Panc1 (cell line): ENCODE measurements around the gene FGD5. TPM values are rescaled to one million over a fixed set of nuclear protein-coding genes. Genes with fewer than 3 reads are reported as not detected.

ENCODE experiments used
- ATAC-seq: fragments of 200-7000 bp; cut with Tn5 transposase; 2 replicates; pipeline ENCODE4 v1.9.1; 2020; ENCODE audit warnings: mild to moderate bottlenecking, moderate library complexity
- BruUV-seq: library from RNA; stranded (reverse); fragments of 400-500 nt; replicated peaks from 2 replicates; lab custom pipeline; 2021; lab: Mats Ljungman, UMichigan
- CTCF ChIA-PET: fragments of 300-600 bp; sonication (Branson Sonifier 250); formaldehyde crosslinking; loops from one replicate; lab custom pipeline; 2022; ENCODE audit warnings: antibody characterized with exemption; lab: Charles Lee
- POLR2A ChIA-PET: fragments of 300-600 bp; sonication (Branson Sonifier 250); formaldehyde crosslinking; loops from one replicate; lab custom pipeline; 2022; ENCODE audit warnings: antibody characterized with exemption; lab: Charles Lee
- DNase-seq: peaks from one replicate; pipeline ENCODE4 v3.0.0-alpha.2; 2010; ENCODE audit warnings: low read depth, low spot score
- H3K27ac ChIP-seq: 2 replicates; pipeline ENCODE4 v1.5.1; 2011; ENCODE audit warnings: mild to moderate bottlenecking, low read length, inconsistent platforms
- H3K27me3 ChIP-seq: fragments of 200-500 bp; sonication (Bioruptor generic); 2 replicates; pipeline ENCODE4 v1.6.0; 2014; ENCODE audit warnings: low read length, inconsistent platforms; ENCODE audit not compliant: control insufficient read depth, insufficient read depth
- H3K36me3 ChIP-seq: fragments of 200-500 bp; sonication (Bioruptor generic); 2 replicates; pipeline ENCODE4 v1.5.1; 2014; ENCODE audit warnings: inconsistent platforms, mild to moderate bottlenecking, low read length, moderate library complexity; ENCODE audit not compliant: control insufficient read depth, insufficient read depth
- H3K4me1 ChIP-seq: 2 replicates; pipeline ENCODE4 v1.5.1; 2011; ENCODE audit warnings: inconsistent platforms, mild to moderate bottlenecking, low read length, moderate library complexity; ENCODE audit not compliant: control insufficient read depth, insufficient read depth
- H3K4me3 ChIP-seq, 2 experiments: 2 replicates each; pipeline ENCODE4 v1.5.1; 2011 to 2012; ENCODE audit warnings: low read depth in 2 of 2, low read length in 2 of 2, mild to moderate bottlenecking in 2 of 2, inconsistent platforms in 1 of 2, moderate library complexity in 1 of 2
- H3K9me3 ChIP-seq: fragments of 200-500 bp; sonication (Bioruptor generic); 2 replicates; pipeline ENCODE4 v1.5.1; 2014; ENCODE audit warnings: low read depth, mild to moderate bottlenecking, inconsistent platforms, low read length, moderate library complexity; ENCODE audit not compliant: control insufficient read depth, insufficient read depth
- CTCF ChIP-seq: fragments of 450-650 bp; IDR thresholded peaks from 2 replicates; pipeline ENCODE4 v1.5.1; 2017; ENCODE audit warnings: mild to moderate bottlenecking
- POLR2AphosphoS5 ChIP-seq: IDR thresholded peaks from 2 replicates; pipeline ENCODE4 v1.6.1; 2012; ENCODE audit warnings: mild to moderate bottlenecking, low read depth, low read length, moderate library complexity
- REST ChIP-seq, 2 experiments: IDR thresholded peaks; 2 replicates each; pipeline ENCODE4 v1.6.1; 2011 to 2012; ENCODE audit warnings: low read depth in 2 of 2, control low read depth in 1 of 2, low read length in 1 of 2, mild to moderate bottlenecking in 1 of 2, moderate library complexity in 1 of 2; ENCODE audit not compliant: insufficient read depth in 1 of 2
- SIN3A ChIP-seq: IDR thresholded peaks from 2 replicates; pipeline ENCODE4 v1.6.1; 2012; ENCODE audit warnings: low read depth, mild to moderate bottlenecking, low read length, moderate library complexity, borderline replicate concordance; ENCODE audit not compliant: insufficient read depth
- TCF7L2 ChIP-seq: IDR thresholded peaks from 2 replicates; pipeline ENCODE4 v1.6.1; 2011; ENCODE audit warnings: mild to moderate bottlenecking, low read depth, low read length, inconsistent platforms
- in situ Hi-C: cut with HindIII; loops from 2 replicates; pipeline ENCODE4 v1.10.0; 2016; ENCODE audit warnings: low sequenced_read_pairs, low pct_unique_long_range_greater_than_20kb
- intact Hi-C: fragments of 100-400 bp; cut with micrococcal nuclease; formaldehyde crosslinking; loops from one replicate; pipeline ENCODE4 v1.10.0; 2022; ENCODE audit not compliant: unreplicated experiment
- total RNA-seq: library from RNA; stranded (reverse); gene quantifications from one replicate; pipeline ENCODE4 v1.2.1, GENCODE V29; 2021; ENCODE audit not compliant: unreplicated experiment

The FGD5 gene
- total RNA-seq, 1 experiment from 2014 or later, result 0.77 TPM

DNA sequence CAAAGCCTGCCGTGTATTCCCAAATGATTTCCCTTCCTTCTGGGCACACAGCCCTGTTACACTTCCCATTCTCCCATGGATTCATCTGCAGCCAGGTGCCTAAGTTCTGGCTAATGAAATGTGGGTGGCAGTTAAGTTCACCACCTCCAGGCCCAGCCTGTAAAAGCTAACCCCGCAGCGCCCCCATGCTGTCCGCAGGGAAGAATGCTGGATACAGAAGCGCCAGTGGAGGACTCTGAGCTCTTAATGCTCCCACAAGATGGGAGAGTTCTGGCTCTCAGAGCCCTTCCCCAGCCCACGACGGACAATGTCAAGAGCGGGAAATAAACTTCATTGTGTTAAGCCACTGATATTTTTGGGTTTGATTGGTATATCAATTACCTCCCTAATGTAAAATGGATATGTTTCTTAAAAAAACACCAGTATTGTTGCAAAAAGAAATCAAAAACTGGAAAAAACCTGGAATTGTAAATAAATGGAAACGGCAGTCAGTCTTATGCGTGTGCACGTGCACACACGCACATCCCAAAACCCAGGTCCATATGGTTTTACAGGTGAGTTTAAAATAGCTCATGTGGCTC lies 37.7 kb upstream of the FGD5 start:
- in situ Hi-C loops (no loop called here), intact Hi-C loops (loop anchor here (2.0 kb wide), 1 partner anchor 108 kb away; no protein-coding TSS in a partner anchor)
- ATAC-seq, result peak; percentile 99
- CTCF ChIA-PET, result interaction anchor here (0.5 to 1.8 kb wide), 6 partner anchors 77 to 314 kb away, joined by 3 to 16 read pairs (median 3); no protein-coding TSS in a partner anchor
- DNase-seq, result peak; percentile 41
- no peaks in the 10 kb centered on the region for H3K4me1 ChIP-seq
- no peaks in the 10 kb centered on the region for H3K27me3 ChIP-seq
- no peaks in the 10 kb centered on the region for H3K36me3 ChIP-seq
- H3K9me3 ChIP-seq, result peaks cover 3% of the 10 kb centered on the region; the same call in 1 of the 2 replicates
- POLR2A ChIA-PET, result interaction anchor here (0.6 kb wide), 2 partner anchors 109 to 1889 kb away, joined by 3 read pairs; no protein-coding TSS in a partner anchor
- no peak overlapping the region for H3K27ac ChIP-seq
- BruUV-seq, result no TSS peak
- TF ChIP-seq TCF7L2 (no peak), CTCF (peak; percentile 83), REST (IDR thresholded peaks at IDR 0.05; ENCODE audit: insufficient read depth in 1 of 2, low read depth in 2 of 2, low read length in 1 of 2) (no peak), SIN3A (no peak), POLR2AphosphoS5 (no peak)
- no peak overlapping the region for H3K4me3 ChIP-seq

DNA sequence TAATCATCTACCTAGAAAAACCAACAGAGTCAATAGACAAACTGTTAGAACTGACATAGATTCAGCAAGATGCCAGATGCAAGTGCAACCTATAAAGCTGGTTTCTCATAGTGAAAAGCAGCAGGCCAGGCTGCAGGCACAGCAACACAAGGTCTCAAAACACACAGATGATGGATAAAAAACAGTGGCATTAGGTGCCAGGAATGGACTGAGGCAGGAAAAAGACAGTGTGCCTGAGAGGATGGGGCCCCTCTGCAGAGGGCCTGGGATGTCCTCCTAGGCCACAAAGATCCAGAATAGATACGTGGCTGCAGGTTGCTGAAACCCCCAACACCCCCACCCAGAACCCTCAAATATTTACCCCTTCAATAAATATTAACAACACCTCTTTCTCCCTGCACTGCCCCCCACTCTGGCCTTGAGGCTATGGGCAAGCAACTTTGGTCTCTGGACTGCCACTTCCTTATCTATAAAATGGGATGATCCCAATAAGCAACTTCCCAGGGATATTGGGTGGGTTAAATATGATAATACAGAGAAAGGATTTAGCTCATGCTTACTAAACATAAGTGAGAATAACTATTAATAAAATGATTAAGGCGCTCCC lies 35.2 kb upstream of the FGD5 start:
- BruUV-seq, result no TSS peak
- no peak for ATAC-seq
- Histone ChIP-seq H3K36me3 (no peaks in the 10 kb centered on the region), H3K9me3 (peaks cover 3% of the 10 kb centered on the region; the same call in 1 of the 2 replicates), H3K27me3 (no peaks in the 10 kb centered on the region), H3K4me1 (no peaks in the 10 kb centered on the region), H3K27ac (no peak overlapping the region), H3K4me3 (no peak overlapping the region)
- intact Hi-C loops (no loop called here), in situ Hi-C loops (no loop called here)
- no peak for TF ChIP-seq TCF7L2
- no peak for TF ChIP-seq REST (IDR thresholded peaks at IDR 0.05; ENCODE audit: insufficient read depth in 1 of 2, low read depth in 2 of 2, low read length in 1 of 2)
- no peak for TF ChIP-seq SIN3A
- TF ChIP-seq POLR2AphosphoS5, result no peak
- no peak for TF ChIP-seq CTCF
- DNase-seq, result no peak
- ChIA-PET POLR2A (no interaction called here), CTCF (interaction anchor here (0.6 kb wide), 1 partner anchor 45 kb away, joined by 5 read pairs; no protein-coding TSS in a partner anchor)
